HepG2 (cell line): ENCODE measurements around the gene TEX12. TPM values are rescaled to one million over a fixed set of nuclear protein-coding genes. Genes with fewer than 3 reads are reported as not detected.
A peak's percentile ranks its signal among the peaks of the same experiment; 100 is the strongest.

Experiments used
- ATAC-seq: fragments of 200-7000 bp; cut with Tn5 transposase; 3 replicates; pipeline ENCODE4 v1.9.1; 2020; ENCODE audit warnings: mild to moderate bottlenecking, moderate library complexity
- BruUV-seq: library from RNA; stranded (reverse); fragments of 400-500 nt; replicated peaks from 2 replicates; lab custom pipeline; 2021; lab: Mats Ljungman, UMichigan
- CTCF ChIA-PET: fragments of 300-600 bp; formaldehyde crosslinking; extraction: SDS; loops from one replicate; lab custom pipeline; 2021; ENCODE audit warnings: low total read pairs, inconsistent platforms, low intra/inter-chr PET ratio; lab: Yijun Ruan, JAX
- POLR2A ChIA-PET: fragments of 350-600 bp; sonication (Branson Sonifier 250); formaldehyde crosslinking; loops from one replicate; lab custom pipeline; 2020; ENCODE audit warnings: antibody characterized with exemption, inconsistent platforms; lab: Yijun Ruan, JAX
- DNase-seq: peaks from one replicate; pipeline ENCODE4 v3.0.0-alpha.2; 2015; ENCODE audit warnings: low spot score
- FAIRE-seq: peaks from 3 replicates; lab custom pipeline; 2011; peaks lifted over from hg19 to GRCh38; lab: Jason Lieb, UNC
- H2AFZ ChIP-seq: one replicate; pipeline ENCODE4 v1.6.1; 2011; ENCODE audit warnings: low read length, inconsistent platforms
- H3K27ac ChIP-seq: fragments of 300-600 bp; 3 replicates; pipeline ENCODE4 v1.8.0; 2011; ENCODE audit warnings: mixed run types, mild to moderate bottlenecking, mixed read lengths, low read length, inconsistent platforms; ENCODE audit not compliant: insufficient read depth; ENCODE audit errors: extremely low read length
- H3K27me3 ChIP-seq, 2 experiments: fragments of 200-600 bp in 1 of 2; 2 replicates in 1 of 2; 3 replicates in 1 of 2; pipeline versions ENCODE4 v1.6.0 to v1.8.0; 2011; ENCODE audit warnings: low read length in 2 of 2, mild to moderate bottlenecking in 2 of 2, moderate library complexity in 2 of 2, inconsistent platforms in 1 of 2; ENCODE audit not compliant: insufficient read depth in 2 of 2, control insufficient read depth in 1 of 2
- H3K36me3 ChIP-seq, 2 experiments: fragments of 200-600 bp in 1 of 2; replicated peaks in 1 of 2; 2 replicates in 1 of 2; 3 replicates in 1 of 2; pipeline versions ENCODE4 v1.5.1 to v1.8.0; 2011; ENCODE audit warnings: low read length in 2 of 2, inconsistent platforms in 1 of 2; ENCODE audit not compliant: insufficient read depth in 2 of 2, control insufficient read depth in 1 of 2
- H3K4me1 ChIP-seq: 2 replicates; pipeline ENCODE4 v1.5.1; 2012; ENCODE audit warnings: low read length, inconsistent platforms; ENCODE audit not compliant: insufficient read depth
- H3K4me2 ChIP-seq: 2 replicates; pipeline ENCODE4 v1.6.0; 2011; ENCODE audit warnings: low read depth, low read length, inconsistent platforms
- H3K4me3 ChIP-seq, 3 experiments: fragments of 200-600 bp in 1 of 3; sonication (generic), shearing (Covaris generic) in 1 of 3; replicated peaks in 1 of 3; 2 replicates each; pipeline ENCODE4 v1.5.1; 2011 to 2016; ENCODE audit warnings: low read length in 3 of 3, inconsistent platforms in 2 of 3, low read depth in 2 of 3, mild to moderate bottlenecking in 2 of 3, control low read depth in 1 of 3, mixed read lengths in 1 of 3; ENCODE audit not compliant: insufficient read depth in 1 of 3
- H3K79me2 ChIP-seq: one replicate; pipeline ENCODE4 v1.6.1; 2011; ENCODE audit warnings: low read length, inconsistent platforms; ENCODE audit not compliant: insufficient read depth
- H3K9ac ChIP-seq: 2 replicates; pipeline ENCODE4 v1.6.0; 2011; ENCODE audit warnings: mild to moderate bottlenecking, low read depth, low read length, inconsistent platforms; ENCODE audit not compliant: insufficient read depth
- H3K9me3 ChIP-seq: 2 replicates; pipeline ENCODE4 v1.5.1; 2012; ENCODE audit warnings: mild to moderate bottlenecking, low read length
- H4K20me1 ChIP-seq: 2 replicates; pipeline ENCODE4 v1.6.0; 2011; ENCODE audit warnings: inconsistent platforms, mild to moderate bottlenecking, low read length, moderate library complexity; ENCODE audit not compliant: insufficient read depth
- ATF4 ChIP-seq, 2 experiments: fragments of 450-650 bp in 1 of 2; sonication (generic) in 1 of 2; formaldehyde crosslinking; IDR thresholded peaks; 2 replicates each; pipeline versions ENCODE4 v1.5.0 to v1.8.0; 2020 to 2022; ENCODE audit warnings: mild to moderate bottlenecking in 1 of 2, missing genetic modification reagents in 1 of 2
- ATRX ChIP-seq: sonication (generic); formaldehyde crosslinking; IDR thresholded peaks from 2 replicates; pipeline ENCODE4 v1.4.0; 2020; ENCODE audit warnings: missing genetic modification reagents, borderline replicate concordance
- ELF3 ChIP-seq: IDR thresholded peaks from 2 replicates; pipeline ENCODE4 v1.6.1; 2016; ENCODE audit warnings: missing genetic modification reagents, missing compliant biosample characterization
- ETS1 ChIP-seq: sonication (generic); formaldehyde crosslinking; IDR thresholded peaks from 2 replicates; pipeline ENCODE4 v1.4.0; 2020; ENCODE audit warnings: missing genetic modification reagents
- FIP1L1 ChIP-seq: fragments of 200-400 bp; formaldehyde crosslinking; IDR thresholded peaks from 2 replicates; pipeline ENCODE4 v1.6.1; 2018; ENCODE audit warnings: low read depth, mild to moderate bottlenecking, low read length, moderate library complexity, borderline replicate concordance; ENCODE audit not compliant: insufficient read depth
- GATAD1 ChIP-seq: IDR thresholded peaks from 2 replicates; pipeline ENCODE4 v1.6.1; 2016; ENCODE audit warnings: missing genetic modification reagents, missing compliant biosample characterization
- MBD4 ChIP-seq: IDR thresholded peaks from 2 replicates; pipeline ENCODE4 v1.6.1; 2012; ENCODE audit warnings: low read length, inconsistent platforms, borderline replicate concordance
- MTERF4 ChIP-seq: sonication (generic); formaldehyde crosslinking; IDR thresholded peaks from 2 replicates; pipeline ENCODE4 v1.8.0; 2023; ENCODE audit warnings: mild to moderate bottlenecking, missing genetic modification reagents
- NCOR1 ChIP-seq: fragments of 200-600 bp; sonication (generic); IDR thresholded peaks from 2 replicates; pipeline ENCODE4 v1.7.0; 2017; ENCODE audit warnings: antibody characterized with exemption, low read length, borderline replicate concordance
- PPARG ChIP-seq: conservative IDR thresholded peaks from 2 replicates; pipeline ENCODE4 v1.6.1; 2016; ENCODE audit warnings: missing biosample characterization, missing genetic modification reagents
- PTBP1 ChIP-seq: fragments of 200-400 bp; formaldehyde crosslinking; IDR thresholded peaks from 2 replicates; pipeline ENCODE4 v1.6.1; 2018; ENCODE audit warnings: low read length, low read depth; ENCODE audit not compliant: poor library complexity, severe bottlenecking
- SMYD3 ChIP-seq: sonication (generic); formaldehyde crosslinking; IDR thresholded peaks from 2 replicates; pipeline ENCODE4 v1.8.1; 2023; ENCODE audit warnings: mild to moderate bottlenecking, missing genetic modification reagents
- TAF1 ChIP-seq: sonication (generic); formaldehyde crosslinking; IDR thresholded peaks from 2 replicates; pipeline ENCODE4 v1.4.0; 2020; ENCODE audit warnings: missing genetic modification reagents
- ZBTB34 ChIP-seq: sonication (generic); formaldehyde crosslinking; IDR thresholded peaks from 2 replicates; pipeline ENCODE4 v1.8.0; 2022; ENCODE audit warnings: mild to moderate bottlenecking, missing genetic modification reagents
- ZFP37 ChIP-seq: sonication (generic); formaldehyde crosslinking; IDR thresholded peaks from 2 replicates; pipeline ENCODE4 v1.4.0; 2020; ENCODE audit warnings: missing genetic modification reagents, borderline replicate concordance
- ZMAT5 ChIP-seq: sonication (generic); formaldehyde crosslinking; IDR thresholded peaks from 2 replicates; pipeline ENCODE4 v1.5.0; 2020; ENCODE audit warnings: mild to moderate bottlenecking, low read depth, missing genetic modification reagents, borderline replicate concordance
- ZNF362 ChIP-seq: sonication (generic); formaldehyde crosslinking; IDR thresholded peaks from 2 replicates; pipeline ENCODE4 v1.4.0; 2020; ENCODE audit warnings: missing genetic modification reagents, mild to moderate bottlenecking, borderline replicate concordance
- ZNF468 ChIP-seq: sonication (generic); formaldehyde crosslinking; IDR thresholded peaks from 2 replicates; pipeline ENCODE4 v1.8.0; 2022; ENCODE audit warnings: mild to moderate bottlenecking, moderate library complexity, missing genetic modification reagents
- WGBS: methylation state at CpG from one replicate; pipeline ENCODE4 v1.1.6; 2017; ENCODE audit warnings: low lambda C conversion rate; 5-methylcytosine and 5-hydroxymethylcytosine counted together
- in situ Hi-C: cut with HindIII; loops from 2 replicates; pipeline ENCODE4 v1.10.0; 2017; ENCODE audit warnings: low pct_unique_long_range_greater_than_20kb; ENCODE audit not compliant: extremely low pct_ligation_motif_present
- intact Hi-C: fragments of 100-400 bp; cut with micrococcal nuclease; formaldehyde crosslinking; loops from one replicate; pipeline ENCODE4 v1.10.0; 2022; ENCODE audit not compliant: unreplicated experiment
- polyA plus RNA-seq, 8 experiments: library from polyadenylated mRNA; depleted of rRNA in 3 of 8; stranded (reverse) in 7 of 8; unstranded in 1 of 8; fragments of >200 nt; fragmentation: Illumina TruSeq in 4 of 8; extraction: Trizol in 4 of 8; gene quantifications; 2 replicates each; pipeline versions ENCODE4 v1.2.1 to v1.2.3, GENCODE V29; 2011 to 2016; ENCODE audit warnings: low read depth in 4 of 8, missing spikeins in 1 of 8, mixed read lengths in 1 of 8; ENCODE audit not compliant: insufficient read depth in 1 of 8
- total RNA-seq, 5 experiments: library from RNA; depleted of rRNA; stranded (reverse); fragments of >200 nt; fragmentation: Illumina TruSeq; extraction: Trizol; gene quantifications; 2 replicates each; pipeline ENCODE4 v1.2.3, GENCODE V29; 2016; ENCODE audit warnings: low read depth in 1 of 5

Gene TEX12
- total and polyA plus RNA-seq, 2 of the 13 experiments (the other 11 are each of a cell fraction or from before 2014, with no cell fraction given), result not detected

- POLR2A ChIA-PET, result interaction anchor here (0.9 to 1.4 kb wide), 2 partner anchors 59 to 64 kb away, joined by 3 to 5 read pairs; no protein-coding TSS in a partner anchor
- CTCF ChIA-PET, result interaction anchor here (6.4 kb wide), 1 partner anchor 59 kb away, joined by 128 read pairs; no protein-coding TSS in a partner anchor
- Histone ChIP-seq H3K27me3 (no peaks in the 10 kb centered on the region), H3K4me1 (peaks cover 46% of the 10 kb centered on the region), H3K4me3 (no peak overlapping the region; a peak in 1 of 6 replicates), H2AFZ (peak overlapping the region; percentile 69), H3K9me3 (no peaks in the 10 kb centered on the region), H3K27ac (no peak overlapping the region), H3K4me2 (peak overlapping the region; percentile 63), H3K79me2 (no peaks in the 10 kb centered on the region), H4K20me1 (no peaks in the 10 kb centered on the region), H3K9ac (peak overlapping the region; percentile 30; the same call in 1 of the 2 replicates), H3K36me3 (no peaks in the 10 kb centered on the region)
- WGBS, result 11% methylated on average over 3 of the region's 3 CpGs
- FAIRE-seq, result peak; percentile 12
- no peak for ATAC-seq
- intact Hi-C loops, result loop anchor here (10.0 kb wide), 1 partner anchor 573 kb away; no protein-coding TSS in a partner anchor
- in situ Hi-C loops, result loop anchor here (5.0 to 10.0 kb wide), 2 partner anchors 61 to 233 kb away; no protein-coding TSS in a partner anchor
- no peak for DNase-seq
- BruUV-seq, result no TSS peak
- TF ChIP-seq ATRX (CRISPR knock-in tag) (no peak), ATF4 (CRISPR knock-in tag; IDR thresholded peaks at IDR 0.05) (no peak), ZFP37 (CRISPR knock-in tag) (no peak), ZMAT5 (CRISPR knock-in tag) (no peak), MTERF4 (CRISPR knock-in tag) (no peak), GATAD1 (CRISPR knock-in tag) (no peak), ELF3 (CRISPR knock-in tag) (peak; percentile 23; the same call in 1 of the 2 replicates), SMYD3 (no peak), FIP1L1 (no peak), MBD4 (no peak), ZBTB34 (CRISPR knock-in tag) (no peak), PTBP1 (no peak), ZNF468 (CRISPR knock-in tag) (no peak), PPARG (CRISPR knock-in tag) (peak; percentile 69), TAF1 (CRISPR knock-in tag) (no peak), ETS1 (no peak), ZNF362 (CRISPR knock-in tag) (no peak), NCOR1 (no peak)
Observed at GRCh38 chr11:112221274-112221835, 54.2 kb downstream of the TEX12 start.
